Raji (cell line): ENCODE data around the gene GALNT6.

Experiments
- POLR2A ChIP-seq: IDR thresholded peaks from 2 replicates; pipeline ENCODE4 v1.6.1; 2011; ENCODE audit warnings: low read depth, low read length, control low read depth; ENCODE audit not compliant: insufficient read depth

The GALNT6 gene, protein sequence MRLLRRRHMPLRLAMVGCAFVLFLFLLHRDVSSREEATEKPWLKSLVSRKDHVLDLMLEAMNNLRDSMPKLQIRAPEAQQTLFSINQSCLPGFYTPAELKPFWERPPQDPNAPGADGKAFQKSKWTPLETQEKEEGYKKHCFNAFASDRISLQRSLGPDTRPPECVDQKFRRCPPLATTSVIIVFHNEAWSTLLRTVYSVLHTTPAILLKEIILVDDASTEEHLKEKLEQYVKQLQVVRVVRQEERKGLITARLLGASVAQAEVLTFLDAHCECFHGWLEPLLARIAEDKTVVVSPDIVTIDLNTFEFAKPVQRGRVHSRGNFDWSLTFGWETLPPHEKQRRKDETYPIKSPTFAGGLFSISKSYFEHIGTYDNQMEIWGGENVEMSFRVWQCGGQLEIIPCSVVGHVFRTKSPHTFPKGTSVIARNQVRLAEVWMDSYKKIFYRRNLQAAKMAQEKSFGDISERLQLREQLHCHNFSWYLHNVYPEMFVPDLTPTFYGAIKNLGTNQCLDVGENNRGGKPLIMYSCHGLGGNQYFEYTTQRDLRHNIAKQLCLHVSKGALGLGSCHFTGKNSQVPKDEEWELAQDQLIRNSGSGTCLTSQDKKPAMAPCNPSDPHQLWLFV

DNA sequence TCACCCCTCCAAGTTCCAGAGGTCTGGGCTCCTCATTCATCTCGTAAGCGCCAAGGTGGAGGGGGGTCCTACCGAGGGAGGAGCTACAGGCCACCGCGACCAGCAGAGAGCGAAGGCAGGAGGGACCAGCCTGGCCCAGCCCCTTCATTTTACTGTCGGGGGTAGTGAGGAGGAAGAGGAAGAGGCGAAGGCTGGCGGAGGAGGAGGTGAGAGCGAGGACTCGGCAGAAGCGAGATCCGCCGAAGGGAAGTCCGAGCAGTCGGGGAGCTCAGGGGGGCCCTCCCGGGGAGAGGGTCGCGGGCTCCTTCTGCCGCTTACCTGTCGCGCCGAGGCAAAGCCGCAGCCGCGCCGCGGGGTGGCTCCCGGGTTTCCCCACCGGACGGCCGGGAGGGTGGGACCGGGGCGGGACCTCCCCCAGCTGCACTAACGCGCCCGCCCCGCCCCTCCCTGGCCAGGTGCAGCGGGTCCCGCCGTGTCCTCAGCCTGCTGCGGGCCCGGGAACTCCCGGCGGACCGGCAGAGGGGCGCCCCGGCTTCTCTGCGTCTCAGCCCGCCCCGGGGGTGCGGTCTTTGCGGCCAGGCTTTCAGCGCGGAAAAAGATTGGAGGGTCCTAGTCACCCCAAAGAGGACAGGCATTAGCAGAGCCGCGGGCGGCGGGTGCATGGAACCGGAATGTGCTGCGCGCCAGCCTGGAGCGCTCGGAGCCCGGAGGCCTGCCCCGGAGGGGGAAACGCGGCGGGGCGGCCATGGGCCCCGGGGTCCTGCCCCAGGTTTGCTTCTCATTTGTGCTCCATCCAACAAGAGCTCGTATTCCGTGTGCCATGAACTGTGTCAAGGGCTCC lies at the start of gene GALNT6:
Gene GALNT6, minus strand, starts transcription at position 124 of the 841 bp plus-strand sequence. CDS start 11,625 bp downstream, outside the sequence.
- TF ChIP-seq POLR2A, result peak; percentile 66

DNA sequence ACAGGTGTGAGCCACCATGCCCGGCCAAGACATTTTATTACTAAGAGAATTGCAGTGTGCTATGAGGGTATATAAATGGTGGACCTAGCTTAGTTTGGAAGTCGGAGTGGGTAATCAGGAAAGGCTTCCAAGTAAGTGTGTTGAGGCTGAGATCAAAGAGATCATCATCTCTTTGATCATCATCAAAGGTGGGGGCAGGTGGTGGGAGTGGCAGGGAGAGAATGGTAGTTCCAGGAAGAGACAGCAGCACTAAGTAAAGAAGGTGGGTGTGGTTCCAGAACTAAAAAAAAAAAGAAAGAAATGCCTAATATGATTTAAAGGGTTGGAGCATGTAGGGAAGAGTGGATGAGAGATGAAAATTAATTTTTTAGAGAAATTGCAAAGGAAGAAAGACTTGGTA lies 48.1 kb upstream of the GALNT6 start:
- TF ChIP-seq POLR2A, result no peak

DNA sequence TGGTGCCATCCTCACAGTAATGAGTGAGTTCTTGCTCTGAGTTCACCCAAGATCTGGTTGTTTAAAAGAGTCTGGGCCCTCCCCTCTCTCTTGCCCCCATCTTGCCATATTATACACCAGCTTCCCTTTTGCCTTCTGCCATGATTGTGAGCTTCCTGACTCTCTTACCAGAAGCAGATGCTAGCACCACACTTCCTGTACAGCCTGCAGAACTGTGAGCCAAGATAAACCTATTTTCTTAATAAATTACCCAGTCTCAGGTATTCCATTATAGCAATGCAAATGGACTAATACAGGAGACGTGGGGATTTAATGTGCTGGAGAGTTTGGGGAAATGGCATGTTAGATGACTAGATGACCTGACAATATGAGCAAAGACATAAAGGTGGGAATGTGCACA lies 46.2 kb upstream of the GALNT6 start:
- TF ChIP-seq POLR2A, result no peak

DNA sequence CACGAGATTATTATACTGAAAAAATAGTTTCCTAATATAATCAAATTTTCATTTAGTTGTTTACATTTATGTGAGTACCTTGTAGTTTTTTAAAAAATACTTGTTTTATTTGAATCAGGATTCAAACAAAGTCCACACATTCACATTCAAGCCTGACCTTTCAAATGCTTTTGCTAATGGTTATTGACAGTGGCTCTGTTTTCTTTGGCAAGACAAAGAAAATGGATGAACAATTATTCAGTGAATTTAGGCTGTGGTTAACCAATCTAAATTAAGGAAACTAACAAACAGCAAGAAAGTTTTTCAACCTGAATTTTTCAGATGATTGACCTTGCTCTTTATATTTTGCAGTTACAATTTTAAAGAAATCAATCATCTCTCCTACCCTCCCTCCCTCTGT lies 43.1 kb upstream of the GALNT6 start:
- TF ChIP-seq POLR2A, result no peak

DNA sequence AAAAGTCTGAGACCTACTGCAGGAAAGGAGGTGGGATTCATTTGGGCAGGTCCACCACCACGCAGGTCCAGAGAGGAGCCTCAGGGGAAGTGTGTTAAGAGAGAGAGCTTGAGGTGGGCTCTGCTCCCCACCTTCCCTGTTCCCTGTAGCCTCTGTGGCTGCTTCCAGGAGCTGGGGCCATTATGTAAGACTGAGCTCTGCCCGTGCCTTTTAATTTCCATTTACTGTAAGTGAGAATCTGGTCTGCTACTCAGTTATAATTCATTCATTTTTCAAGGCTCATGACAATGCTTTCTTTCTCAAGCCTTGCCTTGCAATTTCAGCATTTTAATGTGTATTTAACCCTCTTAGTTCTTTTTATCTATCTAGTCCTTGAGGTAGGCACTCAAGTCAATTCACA lies 41.7 kb upstream of the GALNT6 start:
- no peak for TF ChIP-seq POLR2A

DNA sequence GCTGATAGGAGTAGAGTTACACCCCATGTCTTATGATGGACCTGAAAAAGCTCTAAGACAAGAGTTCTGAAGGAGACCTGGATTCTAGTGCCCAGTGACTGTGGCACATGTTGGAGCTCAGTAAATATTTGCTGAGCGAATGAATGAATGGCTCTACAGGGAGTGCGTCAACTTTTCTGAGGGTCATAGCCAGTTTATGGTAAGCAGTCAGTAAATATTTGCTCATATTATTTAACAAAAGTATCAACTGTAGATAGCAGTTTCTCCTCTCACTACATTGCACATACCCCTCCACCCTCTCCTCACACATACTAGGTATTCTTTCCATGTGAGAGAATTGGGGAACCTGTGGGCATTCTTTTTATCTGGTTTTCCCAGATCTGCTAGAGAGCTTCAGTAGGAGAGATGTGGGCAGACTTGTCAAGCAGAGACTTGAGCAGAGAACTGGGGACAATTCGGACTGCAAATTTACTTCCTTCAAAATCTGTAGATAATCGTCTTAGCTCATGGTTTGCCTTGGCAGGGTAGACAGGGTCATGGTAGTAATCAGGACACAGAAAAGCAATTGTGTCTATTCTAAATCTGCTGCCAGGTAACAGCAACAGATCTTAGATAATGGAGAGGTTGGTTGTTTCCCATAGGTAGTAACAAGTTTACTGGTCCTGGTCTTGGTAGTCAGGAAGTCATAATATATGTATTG lies 39.1 kb upstream of the GALNT6 start:
- no peak for TF ChIP-seq POLR2A

DNA sequence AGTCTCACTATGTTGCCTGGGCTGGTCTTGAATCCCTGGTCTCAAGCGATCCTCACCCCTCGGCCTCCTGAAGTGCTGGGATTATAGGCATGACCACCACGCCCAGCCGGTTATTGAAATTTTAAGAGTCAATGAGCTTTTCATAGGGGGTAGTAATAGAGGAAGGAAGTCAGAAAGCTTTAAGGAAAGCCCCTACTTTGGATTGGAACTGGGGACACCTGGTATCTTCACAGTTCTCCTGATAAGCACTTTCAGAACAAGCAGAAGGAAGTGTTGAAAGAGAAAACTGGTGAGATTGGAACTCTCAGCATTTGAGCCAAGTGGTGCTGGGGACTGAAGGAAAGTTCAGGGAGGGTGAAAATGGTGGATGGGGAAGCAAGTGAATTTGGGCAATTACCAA lies 38.5 kb upstream of the GALNT6 start:
- no peak for TF ChIP-seq POLR2A

DNA sequence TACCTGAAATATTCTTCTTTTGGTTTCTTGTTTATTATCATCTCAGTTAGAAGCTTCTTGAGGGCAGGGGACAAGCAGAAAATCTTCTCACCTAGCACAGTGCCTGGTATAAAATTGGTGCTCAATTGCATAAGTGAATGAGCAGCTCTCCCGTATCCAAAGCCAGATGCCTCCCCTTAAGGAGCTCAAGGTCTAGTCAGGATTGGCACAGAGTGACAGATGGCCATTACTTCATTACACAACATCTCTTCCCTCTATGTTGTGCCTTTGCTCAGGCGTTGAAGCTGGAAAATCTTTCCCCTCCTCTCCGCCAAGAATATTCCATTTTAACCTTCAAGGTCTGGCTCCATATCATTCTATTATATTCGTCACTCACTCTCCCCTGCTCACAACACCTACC lies 37.0 kb upstream of the GALNT6 start:
- no peak for TF ChIP-seq POLR2A

DNA sequence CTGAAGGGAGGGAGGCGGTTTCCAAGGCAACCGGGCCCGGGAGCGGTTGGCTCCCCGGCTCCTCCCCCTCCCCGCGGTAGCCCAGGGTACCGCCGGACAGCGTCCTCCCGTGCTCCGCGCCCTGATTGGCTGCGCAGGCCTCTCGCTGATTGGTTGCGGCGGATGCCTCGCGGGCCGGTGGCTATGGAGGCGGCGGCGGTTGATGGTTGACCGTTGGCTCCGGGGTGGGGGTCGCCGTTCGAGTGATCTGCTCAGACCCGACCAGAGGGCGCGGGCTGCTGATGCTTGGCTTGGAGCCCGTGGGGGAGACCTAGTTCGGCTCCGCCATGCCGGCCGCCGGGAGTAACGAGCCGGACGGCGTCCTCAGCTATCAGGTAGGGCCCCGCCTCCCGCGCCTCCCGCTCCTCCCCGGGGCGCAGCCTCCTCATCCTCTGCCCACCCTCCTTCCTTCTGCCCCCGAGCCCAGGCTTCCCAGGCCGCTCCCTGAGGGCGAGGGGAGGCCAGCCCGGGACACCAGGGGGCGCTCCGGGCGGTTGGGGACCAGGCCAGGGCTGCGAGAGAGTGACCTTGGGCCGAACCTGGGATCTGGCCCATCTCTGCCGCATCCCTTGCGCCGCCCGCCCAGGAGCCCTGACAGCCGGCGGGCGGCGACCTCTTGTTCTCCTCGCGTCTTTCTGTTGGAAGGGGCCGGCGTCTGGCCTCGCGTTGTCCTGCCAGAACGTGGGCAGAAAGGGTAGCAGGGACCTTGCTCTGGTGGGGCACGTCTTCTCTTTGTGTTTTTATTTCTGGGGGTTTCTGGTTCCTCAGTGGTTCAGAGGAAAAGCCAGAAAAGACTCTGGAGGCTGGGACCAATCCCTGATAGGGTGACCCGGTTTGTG lies 33.7 kb upstream of the GALNT6 start, which contains the start of gene SLC4A8:
Gene SLC4A8, plus strand, starts transcription at position 170 of the 878 bp plus-strand sequence. Its CDS starts 157 bp downstream, at position 327.
- peak; percentile 44 for TF ChIP-seq POLR2A

DNA sequence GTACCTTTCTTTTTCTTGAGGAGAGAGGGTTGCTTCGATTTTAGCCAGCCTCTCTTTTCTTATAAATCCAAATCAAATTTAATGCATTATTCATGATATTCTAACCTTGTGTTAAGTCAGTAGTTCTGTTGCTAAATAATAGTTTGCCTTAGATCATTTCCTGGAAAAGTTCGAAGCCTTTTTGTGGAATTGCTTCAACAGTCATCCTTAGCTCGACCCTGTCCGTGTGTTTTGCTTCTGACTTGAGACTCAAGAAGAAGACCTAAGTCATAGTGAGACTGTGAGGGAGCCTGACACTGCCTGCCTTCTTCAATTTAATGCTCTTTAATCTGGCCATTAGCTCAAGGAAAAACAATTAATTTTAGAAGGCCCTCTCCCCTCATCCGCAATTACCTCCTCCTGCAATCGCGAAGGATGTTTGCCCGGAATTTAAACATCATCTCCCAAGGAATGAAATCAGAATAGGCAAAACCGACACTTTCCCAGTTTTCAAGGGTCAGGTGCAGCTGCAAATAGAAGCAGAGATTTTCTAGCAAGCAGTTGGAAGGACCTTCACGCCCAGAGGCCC lies 33.0 kb upstream of the GALNT6 start:
- no peak for TF ChIP-seq POLR2A

DNA sequence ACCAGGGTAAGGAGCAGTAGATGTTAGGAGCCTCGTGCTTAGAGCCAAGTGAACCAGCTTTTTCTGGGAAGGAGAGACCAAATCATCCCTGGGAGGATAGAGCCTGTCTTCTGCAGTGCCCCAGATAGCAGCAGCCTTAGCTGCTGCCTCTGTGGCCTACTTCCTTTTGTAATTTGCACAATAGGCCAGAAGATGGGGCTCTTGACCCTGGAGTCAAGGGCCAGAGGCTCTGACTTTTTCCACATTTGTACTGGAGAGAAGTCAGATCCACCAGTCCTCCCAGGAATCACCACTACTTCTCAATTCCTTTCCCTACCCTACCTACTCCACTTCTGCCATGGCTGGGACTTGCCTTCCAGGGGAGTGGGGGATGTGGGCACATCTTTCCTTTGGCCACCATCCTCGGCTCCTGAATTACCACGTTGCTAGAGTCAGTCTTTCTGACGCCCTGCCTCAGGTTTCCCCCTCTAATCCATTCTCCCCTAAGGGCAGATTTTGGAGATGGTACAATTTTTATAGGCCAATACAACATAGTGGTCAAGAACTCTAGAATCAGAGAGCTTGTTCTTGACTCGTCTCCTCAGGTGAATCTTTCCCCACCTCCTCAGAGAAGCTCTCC lies 30.2 kb upstream of the GALNT6 start:
- TF ChIP-seq POLR2A, result no peak

DNA sequence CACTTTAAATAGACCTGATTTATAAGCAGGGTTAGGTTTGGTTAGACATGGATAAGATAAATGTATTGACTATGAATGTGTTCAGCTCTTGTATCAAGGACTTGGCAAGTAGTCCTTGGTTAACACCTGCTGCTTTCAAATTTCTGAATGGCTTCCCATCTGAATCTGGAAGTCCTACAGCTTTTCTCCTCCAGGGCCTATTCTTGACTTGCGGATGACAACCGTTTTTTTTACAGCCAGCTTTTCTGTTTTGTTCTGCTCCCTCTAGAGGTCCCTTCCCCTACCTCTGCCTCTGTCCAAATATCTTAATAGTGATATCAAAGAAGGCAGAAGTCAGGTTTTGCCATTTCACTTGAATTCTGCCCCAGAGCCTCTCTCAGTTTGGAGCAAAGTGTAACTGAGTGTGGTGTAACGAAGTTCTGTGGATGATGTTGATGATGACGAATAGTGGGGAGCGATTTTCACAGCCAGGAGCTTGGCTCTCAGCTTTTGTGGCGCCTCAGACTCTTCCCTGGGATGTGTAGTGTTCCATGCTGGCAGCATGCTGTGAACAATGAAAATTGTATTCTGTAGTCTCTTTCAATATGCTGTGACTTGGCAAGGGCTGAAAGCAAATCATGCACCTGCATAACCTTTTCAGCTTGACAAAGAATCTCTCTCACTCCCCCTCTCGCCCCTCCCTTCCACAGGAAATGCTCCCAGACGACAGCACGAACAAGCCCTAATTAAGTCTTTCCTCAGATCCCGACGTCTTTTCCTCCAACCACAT lies 28.4 kb upstream of the GALNT6 start:
- TF ChIP-seq POLR2A, result no peak
